Nephron progenitor cell (in vitro differentiated cells): Measurements from ENCODE around the gene BEST1.

Experiments
- DNase-seq: peaks from one replicate; pipeline ENCODE4 v3.0.0; 2021
- H3K27ac Mint-ChIP-seq: 2 replicates; pipeline ENCODE4 v1.8.0; 2021; ENCODE audit warnings: mild to moderate bottlenecking, moderate library complexity, mixed read lengths
- H3K27me3 Mint-ChIP-seq: 2 replicates; pipeline ENCODE4 v1.8.0; 2021; ENCODE audit warnings: mild to moderate bottlenecking, low read depth, mixed read lengths; ENCODE audit not compliant: poor library complexity
- H3K36me3 Mint-ChIP-seq: 2 replicates; pipeline ENCODE4 v1.8.0; 2021; ENCODE audit warnings: low read depth, mixed read lengths
- H3K4me1 Mint-ChIP-seq: 2 replicates; pipeline ENCODE4 v1.8.0; 2021; ENCODE audit warnings: mixed read lengths
- H3K4me3 Mint-ChIP-seq: 2 replicates; pipeline ENCODE4 v1.8.0; 2021; ENCODE audit warnings: mild to moderate bottlenecking, moderate library complexity, mixed read lengths
- H3K9me3 Mint-ChIP-seq: 2 replicates; pipeline ENCODE4 v1.8.0; 2021; ENCODE audit warnings: mild to moderate bottlenecking, moderate library complexity, mixed read lengths
- TF ChIP-seq, protein P1 (sequence below): fragments of 200-600 bp; sonication (generic); IDR thresholded peaks from 2 replicates; pipeline ENCODE4 v1.5.0; 2021; ENCODE audit warnings: antibody characterized with exemption

Gene BEST1

GRCh38 chr11:61917334-61918109 is 32.6 kb upstream of the BEST1 start, which contains the start of gene RAB3IL1:
TSS of gene RAB3IL1 (minus strand) at chr11:61917566. CDS start at chr11:61917367, 199 bp downstream.
- peak; percentile 85 for DNase-seq
- TF ChIP-seq, protein P1, sequence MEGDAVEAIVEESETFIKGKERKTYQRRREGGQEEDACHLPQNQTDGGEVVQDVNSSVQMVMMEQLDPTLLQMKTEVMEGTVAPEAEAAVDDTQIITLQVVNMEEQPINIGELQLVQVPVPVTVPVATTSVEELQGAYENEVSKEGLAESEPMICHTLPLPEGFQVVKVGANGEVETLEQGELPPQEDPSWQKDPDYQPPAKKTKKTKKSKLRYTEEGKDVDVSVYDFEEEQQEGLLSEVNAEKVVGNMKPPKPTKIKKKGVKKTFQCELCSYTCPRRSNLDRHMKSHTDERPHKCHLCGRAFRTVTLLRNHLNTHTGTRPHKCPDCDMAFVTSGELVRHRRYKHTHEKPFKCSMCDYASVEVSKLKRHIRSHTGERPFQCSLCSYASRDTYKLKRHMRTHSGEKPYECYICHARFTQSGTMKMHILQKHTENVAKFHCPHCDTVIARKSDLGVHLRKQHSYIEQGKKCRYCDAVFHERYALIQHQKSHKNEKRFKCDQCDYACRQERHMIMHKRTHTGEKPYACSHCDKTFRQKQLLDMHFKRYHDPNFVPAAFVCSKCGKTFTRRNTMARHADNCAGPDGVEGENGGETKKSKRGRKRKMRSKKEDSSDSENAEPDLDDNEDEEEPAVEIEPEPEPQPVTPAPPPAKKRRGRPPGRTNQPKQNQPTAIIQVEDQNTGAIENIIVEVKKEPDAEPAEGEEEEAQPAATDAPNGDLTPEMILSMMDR, result no peak
- peak within 1 kb of the TSS; percentile 86 for H3K4me3 Mint-ChIP-seq
- H3K27ac Mint-ChIP-seq, result no peak within 1 kb of the TSS
- H3K9me3 Mint-ChIP-seq, result no peaks in the 10 kb centered on the region
- peaks cover 57% of the 10 kb centered on the region for H3K4me1 Mint-ChIP-seq
- H3K36me3 Mint-ChIP-seq, result no peaks in the 10 kb centered on the region
- peaks cover 51% of the 10 kb centered on the region for H3K27me3 Mint-ChIP-seq

DNA sequence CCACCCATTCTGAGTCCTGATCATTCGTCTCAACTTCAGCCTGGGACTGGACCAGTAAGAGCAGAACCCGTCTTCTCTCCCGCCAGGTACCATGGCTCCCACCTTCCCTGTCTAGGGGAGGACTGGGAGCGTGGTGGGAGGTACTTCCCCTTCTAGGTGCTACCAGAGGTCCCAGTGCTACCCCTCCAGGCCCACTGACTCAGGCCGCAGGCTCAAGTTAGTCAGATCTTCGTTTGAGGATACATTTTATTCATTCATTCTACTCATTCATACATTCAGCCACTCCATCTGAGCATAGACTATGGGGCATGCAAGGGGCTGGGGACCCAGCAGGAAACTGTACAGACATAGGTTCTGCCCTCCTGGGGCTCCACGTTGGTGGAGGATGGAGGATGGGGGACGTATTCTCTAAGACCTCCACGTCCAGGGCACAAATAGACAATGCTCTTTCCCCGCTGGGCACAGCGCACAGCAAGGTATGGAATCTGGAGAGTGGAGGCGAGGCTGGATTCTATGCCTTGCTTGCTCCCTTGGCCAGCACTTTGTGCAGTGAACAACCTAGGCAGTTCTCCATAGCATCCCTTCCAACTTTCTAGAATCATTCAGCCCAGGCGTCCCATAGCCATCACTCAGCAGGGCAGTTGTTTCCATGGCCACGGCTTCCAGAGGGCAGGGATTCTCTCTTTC is 31.8 kb upstream of the BEST1 start:
- no peaks in the 10 kb centered on the region for H3K9me3 Mint-ChIP-seq
- H3K27me3 Mint-ChIP-seq, result peaks cover 47% of the 10 kb centered on the region
- no peak overlapping the region for H3K27ac Mint-ChIP-seq
- peak overlapping the region; percentile 86 for H3K4me3 Mint-ChIP-seq
- H3K36me3 Mint-ChIP-seq, result no peaks in the 10 kb centered on the region
- TF ChIP-seq, protein P1, result no peak
- H3K4me1 Mint-ChIP-seq, result peaks cover 58% of the 10 kb centered on the region
- DNase-seq, result no peak

- no peaks in the 10 kb centered on the region for H3K9me3 Mint-ChIP-seq
Observed at GRCh38 chr11:61918938-61919704, 31.0 kb upstream of the BEST1 start.

GRCh38 chr11:61919705-61920631 is 30.2 kb upstream of the BEST1 start:
- no peak for DNase-seq
- H3K27me3 Mint-ChIP-seq, result peaks cover 40% of the 10 kb centered on the region
- H3K4me1 Mint-ChIP-seq, result peaks cover 74% of the 10 kb centered on the region
- H3K36me3 Mint-ChIP-seq, result no peaks in the 10 kb centered on the region
- TF ChIP-seq, protein P1, result no peak
- H3K27ac Mint-ChIP-seq, result no peak overlapping the region
- peak overlapping the region; percentile 50 for H3K4me3 Mint-ChIP-seq
- no peaks in the 10 kb centered on the region for H3K9me3 Mint-ChIP-seq

More at GRCh38 chr11:61918938-61919704, 31.0 kb upstream of the BEST1 start:
- Mint-ChIP-seq H3K4me3 (peak overlapping the region; percentile 56), H3K27me3 (peaks cover 42% of the 10 kb centered on the region), H3K27ac (peak overlapping the region; percentile 58), H3K36me3 (no peaks in the 10 kb centered on the region), H3K4me1 (peaks cover 66% of the 10 kb centered on the region)
- no peak for DNase-seq
- TF ChIP-seq, protein P1, result no peak

GRCh38 chr11:61921446-61921845 is 28.7 kb upstream of the BEST1 start:
- TF ChIP-seq, protein P1, result no peak
- no peak for DNase-seq
- Mint-ChIP-seq H3K4me1 (peaks cover 86% of the 10 kb centered on the region), H3K27ac (peak overlapping the region; percentile 43), H3K27me3 (peaks cover 27% of the 10 kb centered on the region), H3K4me3 (no peak overlapping the region), H3K9me3 (peaks cover 3% of the 10 kb centered on the region), H3K36me3 (no peaks in the 10 kb centered on the region)
